HepG2 (cell line): ENCODE data around the gene VDR. TPM values are rescaled to one million over a fixed set of nuclear protein-coding genes. Genes with fewer than 3 reads are reported as not detected.

Experiments used
- ERF ChIP-seq: IDR thresholded peaks from 2 replicates; pipeline ENCODE4 v1.6.1; 2018; ENCODE audit warnings: missing biosample characterization, missing genetic modification reagents
- FOXK1 ChIP-seq: sonication (generic); formaldehyde crosslinking; IDR thresholded peaks from 2 replicates; pipeline ENCODE4 v1.4.0; 2020; ENCODE audit warnings: low read depth, missing genetic modification reagents, borderline replicate concordance
- MAFF ChIP-seq: IDR thresholded peaks from 2 replicates; pipeline ENCODE4 v1.6.1; 2011; ENCODE audit warnings: low read depth, low read length, improper control_type of control experiment
- NAIF1 ChIP-seq: sonication (generic); formaldehyde crosslinking; IDR thresholded peaks from 2 replicates; pipeline ENCODE4 v1.5.0; 2020; ENCODE audit warnings: mild to moderate bottlenecking, missing genetic modification reagents, borderline replicate concordance
- SAFB2 ChIP-seq: sonication (generic); formaldehyde crosslinking; IDR thresholded peaks from 2 replicates; pipeline ENCODE4 v1.5.1; 2020; ENCODE audit warnings: missing genetic modification reagents, low read depth, mild to moderate bottlenecking, borderline replicate concordance
- XBP1 ChIP-seq: sonication (generic); formaldehyde crosslinking; IDR thresholded peaks from 2 replicates; pipeline ENCODE4 v1.5.0; 2020; ENCODE audit warnings: missing genetic modification reagents
- YEATS4 ChIP-seq: sonication (generic); formaldehyde crosslinking; IDR thresholded peaks from 2 replicates; pipeline ENCODE4 v1.4.0; 2020; ENCODE audit warnings: missing genetic modification reagents, borderline replicate concordance
- ZFP90 ChIP-seq: sonication (generic); formaldehyde crosslinking; IDR thresholded peaks from 2 replicates; pipeline ENCODE4 v1.8.0; 2022; ENCODE audit warnings: missing genetic modification reagents, mild to moderate bottlenecking, inconsistent platforms, borderline replicate concordance
- ZNF33B ChIP-seq: sonication (generic); formaldehyde crosslinking; IDR thresholded peaks from 2 replicates; pipeline ENCODE4 v1.5.1; 2020; ENCODE audit warnings: mild to moderate bottlenecking, missing genetic modification reagents
- ZNF530 ChIP-seq: sonication (generic); formaldehyde crosslinking; IDR thresholded peaks from 2 replicates; pipeline ENCODE4 v1.5.0; 2020; ENCODE audit warnings: low read depth, mild to moderate bottlenecking, missing genetic modification reagents
- ZNF605 ChIP-seq: sonication (generic); formaldehyde crosslinking; IDR thresholded peaks from 2 replicates; pipeline ENCODE4 v1.8.0; 2022; ENCODE audit warnings: mild to moderate bottlenecking, missing genetic modification reagents
- ZNF746 ChIP-seq: sonication (generic); formaldehyde crosslinking; IDR thresholded peaks from 2 replicates; pipeline ENCODE4 v1.8.0; 2022; ENCODE audit warnings: mild to moderate bottlenecking, missing genetic modification reagents
- ZNF816 ChIP-seq: sonication (generic); formaldehyde crosslinking; IDR thresholded peaks from 2 replicates; pipeline ENCODE4 v1.8.0; 2022; ENCODE audit warnings: missing genetic modification reagents, mild to moderate bottlenecking, borderline replicate concordance
- polyA plus RNA-seq, 8 experiments: library from polyadenylated mRNA; depleted of rRNA in 3 of 8; stranded (reverse) in 7 of 8; unstranded in 1 of 8; fragments of >200 nt; fragmentation: Illumina TruSeq in 4 of 8; extraction: Trizol in 4 of 8; gene quantifications; 2 replicates each; pipeline versions ENCODE4 v1.2.1 to v1.2.3, GENCODE V29; 2011 to 2016; ENCODE audit warnings: low read depth in 4 of 8, missing spikeins in 1 of 8, mixed read lengths in 1 of 8; ENCODE audit not compliant: insufficient read depth in 1 of 8
- total RNA-seq, 5 experiments: library from RNA; depleted of rRNA; stranded (reverse); fragments of >200 nt; fragmentation: Illumina TruSeq; extraction: Trizol; gene quantifications; 2 replicates each; pipeline ENCODE4 v1.2.3, GENCODE V29; 2016; ENCODE audit warnings: low read depth in 1 of 5
- TF ChIP-seq, protein P1 (sequence below): sonication (generic); formaldehyde crosslinking; IDR thresholded peaks from 2 replicates; pipeline ENCODE4 v1.8.1; 2023; ENCODE audit warnings: missing genetic modification reagents, mild to moderate bottlenecking, borderline replicate concordance
- TF ChIP-seq, protein P2 (sequence below): sonication (generic); formaldehyde crosslinking; IDR thresholded peaks from 2 replicates; pipeline ENCODE4 v1.4.0; 2020; ENCODE audit warnings: mild to moderate bottlenecking, missing genetic modification reagents
- TF ChIP-seq, protein P3 (sequence below): sonication (generic); formaldehyde crosslinking; IDR thresholded peaks from 2 replicates; pipeline ENCODE4 v1.4.0; 2020; ENCODE audit warnings: mild to moderate bottlenecking, low read depth, missing genetic modification reagents
- TF ChIP-seq, protein P4 (sequence below): sonication (generic); formaldehyde crosslinking; IDR thresholded peaks from 2 replicates; pipeline ENCODE4 v1.4.0; 2020; ENCODE audit warnings: missing genetic modification reagents
- TF ChIP-seq, protein P5 (sequence below): sonication (generic); formaldehyde crosslinking; IDR thresholded peaks from 2 replicates; pipeline ENCODE4 v1.9.0; 2022; ENCODE audit warnings: missing genetic modification reagents, mild to moderate bottlenecking, borderline replicate concordance
- TF ChIP-seq, protein P6 (sequence below): sonication (generic); formaldehyde crosslinking; IDR thresholded peaks from 2 replicates; pipeline ENCODE4 v1.4.0; 2020; ENCODE audit warnings: missing genetic modification reagents

Gene VDR
- total and polyA plus RNA-seq, 2 of the 13 experiments (the other 11 are each of a cell fraction or from before 2014, with no cell fraction given): 0.08 to 0.33 TPM

DNA sequence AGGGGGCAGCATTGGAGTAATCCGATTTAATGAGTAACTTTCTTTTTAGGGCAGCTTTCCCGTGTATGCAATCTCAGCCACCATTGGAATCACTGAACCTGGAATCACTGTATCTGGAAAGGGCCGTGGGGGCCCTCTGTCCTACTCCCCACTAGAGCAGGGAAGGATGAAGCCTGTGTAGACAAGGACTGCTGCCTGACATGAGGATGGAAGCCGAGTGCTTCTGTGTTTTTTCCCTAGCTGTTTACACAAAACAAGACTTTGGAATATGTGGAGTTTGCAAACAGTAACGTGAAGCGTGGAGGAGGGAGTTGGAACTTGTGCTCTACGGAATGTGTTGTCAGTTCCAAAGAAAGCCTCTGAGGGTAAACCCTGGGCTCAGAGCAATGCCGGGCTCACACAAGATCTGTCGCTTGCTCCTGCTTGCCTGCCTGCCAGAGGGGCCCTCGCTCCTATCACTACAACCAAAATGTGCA, 52.7 kb downstream of the VDR start (continued):
- no peak for TF ChIP-seq MAFF
- peak; percentile 65; the same call in 1 of the 2 replicates for TF ChIP-seq FOXK1
- no peak for TF ChIP-seq ZFP90
- no peak for TF ChIP-seq SAFB2
- no peak for TF ChIP-seq ZNF746
- TF ChIP-seq, protein P1, sequence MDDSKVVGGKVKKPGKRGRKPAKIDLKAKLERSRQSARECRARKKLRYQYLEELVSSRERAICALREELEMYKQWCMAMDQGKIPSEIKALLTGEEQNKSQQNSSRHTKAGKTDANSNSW: no peak
- no peak for TF ChIP-seq ZNF33B (CRISPR knock-in tag)
- TF ChIP-seq ZNF605: no peak
- TF ChIP-seq, protein P2, sequence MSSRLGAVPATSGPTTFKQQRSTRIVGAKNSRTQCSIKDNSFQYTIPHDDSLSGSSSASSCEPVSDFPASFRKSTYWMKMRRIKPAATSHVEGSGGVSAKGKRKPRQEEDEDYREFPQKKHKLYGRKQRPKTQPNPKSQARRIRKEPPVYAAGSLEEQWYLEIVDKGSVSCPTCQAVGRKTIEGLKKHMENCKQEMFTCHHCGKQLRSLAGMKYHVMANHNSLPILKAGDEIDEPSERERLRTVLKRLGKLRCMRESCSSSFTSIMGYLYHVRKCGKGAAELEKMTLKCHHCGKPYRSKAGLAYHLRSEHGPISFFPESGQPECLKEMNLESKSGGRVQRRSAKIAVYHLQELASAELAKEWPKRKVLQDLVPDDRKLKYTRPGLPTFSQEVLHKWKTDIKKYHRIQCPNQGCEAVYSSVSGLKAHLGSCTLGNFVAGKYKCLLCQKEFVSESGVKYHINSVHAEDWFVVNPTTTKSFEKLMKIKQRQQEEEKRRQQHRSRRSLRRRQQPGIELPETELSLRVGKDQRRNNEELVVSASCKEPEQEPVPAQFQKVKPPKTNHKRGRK (CRISPR knock-in tag): no peak
- TF ChIP-seq, protein P3, sequence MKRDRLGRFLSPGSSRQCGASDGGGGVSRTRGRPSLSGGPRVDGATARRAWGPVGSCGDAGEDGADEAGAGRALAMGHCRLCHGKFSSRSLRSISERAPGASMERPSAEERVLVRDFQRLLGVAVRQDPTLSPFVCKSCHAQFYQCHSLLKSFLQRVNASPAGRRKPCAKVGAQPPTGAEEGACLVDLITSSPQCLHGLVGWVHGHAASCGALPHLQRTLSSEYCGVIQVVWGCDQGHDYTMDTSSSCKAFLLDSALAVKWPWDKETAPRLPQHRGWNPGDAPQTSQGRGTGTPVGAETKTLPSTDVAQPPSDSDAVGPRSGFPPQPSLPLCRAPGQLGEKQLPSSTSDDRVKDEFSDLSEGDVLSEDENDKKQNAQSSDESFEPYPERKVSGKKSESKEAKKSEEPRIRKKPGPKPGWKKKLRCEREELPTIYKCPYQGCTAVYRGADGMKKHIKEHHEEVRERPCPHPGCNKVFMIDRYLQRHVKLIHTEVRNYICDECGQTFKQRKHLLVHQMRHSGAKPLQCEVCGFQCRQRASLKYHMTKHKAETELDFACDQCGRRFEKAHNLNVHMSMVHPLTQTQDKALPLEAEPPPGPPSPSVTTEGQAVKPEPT: no peak
- peak; percentile 52; the same call in 1 of the 2 replicates for TF ChIP-seq ERF (CRISPR knock-in tag)
- TF ChIP-seq XBP1: no peak
- TF ChIP-seq ZNF530 (CRISPR knock-in tag): no peak
- TF ChIP-seq, protein P4, sequence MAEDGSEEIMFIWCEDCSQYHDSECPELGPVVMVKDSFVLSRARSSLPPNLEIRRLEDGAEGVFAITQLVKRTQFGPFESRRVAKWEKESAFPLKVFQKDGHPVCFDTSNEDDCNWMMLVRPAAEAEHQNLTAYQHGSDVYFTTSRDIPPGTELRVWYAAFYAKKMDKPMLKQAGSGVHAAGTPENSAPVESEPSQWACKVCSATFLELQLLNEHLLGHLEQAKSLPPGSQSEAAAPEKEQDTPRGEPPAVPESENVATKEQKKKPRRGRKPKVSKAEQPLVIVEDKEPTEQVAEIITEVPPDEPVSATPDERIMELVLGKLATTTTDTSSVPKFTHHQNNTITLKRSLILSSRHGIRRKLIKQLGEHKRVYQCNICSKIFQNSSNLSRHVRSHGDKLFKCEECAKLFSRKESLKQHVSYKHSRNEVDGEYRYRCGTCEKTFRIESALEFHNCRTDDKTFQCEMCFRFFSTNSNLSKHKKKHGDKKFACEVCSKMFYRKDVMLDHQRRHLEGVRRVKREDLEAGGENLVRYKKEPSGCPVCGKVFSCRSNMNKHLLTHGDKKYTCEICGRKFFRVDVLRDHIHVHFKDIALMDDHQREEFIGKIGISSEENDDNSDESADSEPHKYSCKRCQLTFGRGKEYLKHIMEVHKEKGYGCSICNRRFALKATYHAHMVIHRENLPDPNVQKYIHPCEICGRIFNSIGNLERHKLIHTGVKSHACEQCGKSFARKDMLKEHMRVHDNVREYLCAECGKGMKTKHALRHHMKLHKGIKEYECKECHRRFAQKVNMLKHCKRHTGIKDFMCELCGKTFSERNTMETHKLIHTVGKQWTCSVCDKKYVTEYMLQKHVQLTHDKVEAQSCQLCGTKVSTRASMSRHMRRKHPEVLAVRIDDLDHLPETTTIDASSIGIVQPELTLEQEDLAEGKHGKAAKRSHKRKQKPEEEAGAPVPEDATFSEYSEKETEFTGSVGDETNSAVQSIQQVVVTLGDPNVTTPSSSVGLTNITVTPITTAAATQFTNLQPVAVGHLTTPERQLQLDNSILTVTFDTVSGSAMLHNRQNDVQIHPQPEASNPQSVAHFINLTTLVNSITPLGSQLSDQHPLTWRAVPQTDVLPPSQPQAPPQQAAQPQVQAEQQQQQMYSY: no peak
- no peak for TF ChIP-seq NAIF1 (CRISPR knock-in tag)
- TF ChIP-seq, protein P5, sequence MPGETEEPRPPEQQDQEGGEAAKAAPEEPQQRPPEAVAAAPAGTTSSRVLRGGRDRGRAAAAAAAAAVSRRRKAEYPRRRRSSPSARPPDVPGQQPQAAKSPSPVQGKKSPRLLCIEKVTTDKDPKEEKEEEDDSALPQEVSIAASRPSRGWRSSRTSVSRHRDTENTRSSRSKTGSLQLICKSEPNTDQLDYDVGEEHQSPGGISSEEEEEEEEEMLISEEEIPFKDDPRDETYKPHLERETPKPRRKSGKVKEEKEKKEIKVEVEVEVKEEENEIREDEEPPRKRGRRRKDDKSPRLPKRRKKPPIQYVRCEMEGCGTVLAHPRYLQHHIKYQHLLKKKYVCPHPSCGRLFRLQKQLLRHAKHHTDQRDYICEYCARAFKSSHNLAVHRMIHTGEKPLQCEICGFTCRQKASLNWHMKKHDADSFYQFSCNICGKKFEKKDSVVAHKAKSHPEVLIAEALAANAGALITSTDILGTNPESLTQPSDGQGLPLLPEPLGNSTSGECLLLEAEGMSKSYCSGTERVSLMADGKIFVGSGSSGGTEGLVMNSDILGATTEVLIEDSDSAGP (CRISPR knock-in tag): no peak
- no peak for TF ChIP-seq YEATS4 (CRISPR knock-in tag)
- no peak for TF ChIP-seq ZNF816
- TF ChIP-seq, protein P6, sequence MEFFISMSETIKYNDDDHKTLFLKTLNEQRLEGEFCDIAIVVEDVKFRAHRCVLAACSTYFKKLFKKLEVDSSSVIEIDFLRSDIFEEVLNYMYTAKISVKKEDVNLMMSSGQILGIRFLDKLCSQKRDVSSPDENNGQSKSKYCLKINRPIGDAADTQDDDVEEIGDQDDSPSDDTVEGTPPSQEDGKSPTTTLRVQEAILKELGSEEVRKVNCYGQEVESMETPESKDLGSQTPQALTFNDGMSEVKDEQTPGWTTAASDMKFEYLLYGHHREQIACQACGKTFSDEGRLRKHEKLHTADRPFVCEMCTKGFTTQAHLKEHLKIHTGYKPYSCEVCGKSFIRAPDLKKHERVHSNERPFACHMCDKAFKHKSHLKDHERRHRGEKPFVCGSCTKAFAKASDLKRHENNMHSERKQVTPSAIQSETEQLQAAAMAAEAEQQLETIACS (CRISPR knock-in tag): no peak
